GM19324 (cell line): Measurements from ENCODE around the gene KLF16.
"Not testable (repeated sequence)": the region's sequence is repeated elsewhere in the genome, so short reads cannot be mapped to it uniquely, and the experiment has no call there.

Source experiments
- ATAC-seq: cut with Tn5 transposase; IDR thresholded peaks from one replicate; pipeline ENCODE4 v1.9.1; 2021; ENCODE audit warnings: mild to moderate bottlenecking, moderate library complexity; ENCODE audit not compliant: unreplicated experiment, low FRiP score

KLF16 gene

GRCh38 chr19:1884719-1885334 lies 21.4 kb upstream of the KLF16 start:
- ATAC-seq = peak; percentile 14

GRCh38 chr19:1884291-1884718 lies 20.9 kb upstream of the KLF16 start:
- ATAC-seq = no peak

- no peak for ATAC-seq
Measured at GRCh38 chr19:1883784-1884183, 20.4 kb upstream of the KLF16 start.

- no peak for ATAC-seq
Measured at GRCh38 chr19:1882786-1883692, 19.7 kb upstream of the KLF16 start.

GRCh38 chr19:1882089-1882785 lies 18.9 kb upstream of the KLF16 start:
- no peak for ATAC-seq

- not testable (repeated sequence) for ATAC-seq
Measured at GRCh38 chr19:1881393-1882088, 18.2 kb upstream of the KLF16 start.

- no peak for ATAC-seq
Measured at GRCh38 chr19:1880611-1881392, 17.4 kb upstream of the KLF16 start.

- ATAC-seq = not testable (repeated sequence)
Measured at GRCh38 chr19:1879982-1880381, 16.6 kb upstream of the KLF16 start.

- ATAC-seq = not testable (repeated sequence)
Measured at GRCh38 chr19:1878583-1878982, 15.2 kb upstream of the KLF16 start.

GRCh38 chr19:1877280-1877660 lies 13.9 kb upstream of the KLF16 start:
- ATAC-seq = not testable (repeated sequence)

- not testable (repeated sequence) for ATAC-seq
Measured at GRCh38 chr19:1876496-1877279, 13.3 kb upstream of the KLF16 start.

- peak; percentile 91 for ATAC-seq
Measured at GRCh38 chr19:1875646-1876495, 12.5 kb upstream of the KLF16 start.

- peak; percentile 8 for ATAC-seq
Measured at GRCh38 chr19:1875265-1875645, 11.9 kb upstream of the KLF16 start.

- ATAC-seq = no peak
Measured at GRCh38 chr19:1874554-1875185, 11.3 kb upstream of the KLF16 start.

- ATAC-seq = no peak
Measured at GRCh38 chr19:1873524-1874473, 10.4 kb upstream of the KLF16 start.

- no peak for ATAC-seq
Measured at GRCh38 chr19:1872807-1873523, 9.6 kb upstream of the KLF16 start.
